HFF-Myc (cell line): ENCODE data around the gene ZFHX3.

ENCODE experiments used
- DNase-seq: peaks from one replicate; pipeline ENCODE4 v3.0.0-alpha.2; 2011; ENCODE audit warnings: low read depth; ENCODE audit errors: extremely low read depth
- H3K4me3 ChIP-seq: replicated peaks from 2 replicates; pipeline ENCODE4 v1.5.1; 2011; ENCODE audit warnings: low read depth, mild to moderate bottlenecking, control low read depth, low read length
- TF ChIP-seq, protein P1 (sequence below): IDR thresholded peaks from 2 replicates; pipeline ENCODE4 v1.5.1; 2012; ENCODE audit warnings: mild to moderate bottlenecking, low read depth, low read length, control low read depth; ENCODE audit errors: missing control alignments

The ZFHX3 gene

GRCh38 chr16:72915331-72915730 is 132.6 kb downstream of the ZFHX3 start:
- DNase-seq, result no peak
- TF ChIP-seq, protein P1, sequence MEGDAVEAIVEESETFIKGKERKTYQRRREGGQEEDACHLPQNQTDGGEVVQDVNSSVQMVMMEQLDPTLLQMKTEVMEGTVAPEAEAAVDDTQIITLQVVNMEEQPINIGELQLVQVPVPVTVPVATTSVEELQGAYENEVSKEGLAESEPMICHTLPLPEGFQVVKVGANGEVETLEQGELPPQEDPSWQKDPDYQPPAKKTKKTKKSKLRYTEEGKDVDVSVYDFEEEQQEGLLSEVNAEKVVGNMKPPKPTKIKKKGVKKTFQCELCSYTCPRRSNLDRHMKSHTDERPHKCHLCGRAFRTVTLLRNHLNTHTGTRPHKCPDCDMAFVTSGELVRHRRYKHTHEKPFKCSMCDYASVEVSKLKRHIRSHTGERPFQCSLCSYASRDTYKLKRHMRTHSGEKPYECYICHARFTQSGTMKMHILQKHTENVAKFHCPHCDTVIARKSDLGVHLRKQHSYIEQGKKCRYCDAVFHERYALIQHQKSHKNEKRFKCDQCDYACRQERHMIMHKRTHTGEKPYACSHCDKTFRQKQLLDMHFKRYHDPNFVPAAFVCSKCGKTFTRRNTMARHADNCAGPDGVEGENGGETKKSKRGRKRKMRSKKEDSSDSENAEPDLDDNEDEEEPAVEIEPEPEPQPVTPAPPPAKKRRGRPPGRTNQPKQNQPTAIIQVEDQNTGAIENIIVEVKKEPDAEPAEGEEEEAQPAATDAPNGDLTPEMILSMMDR, result no peak
- H3K4me3 ChIP-seq, result no peak overlapping the region

DNA sequence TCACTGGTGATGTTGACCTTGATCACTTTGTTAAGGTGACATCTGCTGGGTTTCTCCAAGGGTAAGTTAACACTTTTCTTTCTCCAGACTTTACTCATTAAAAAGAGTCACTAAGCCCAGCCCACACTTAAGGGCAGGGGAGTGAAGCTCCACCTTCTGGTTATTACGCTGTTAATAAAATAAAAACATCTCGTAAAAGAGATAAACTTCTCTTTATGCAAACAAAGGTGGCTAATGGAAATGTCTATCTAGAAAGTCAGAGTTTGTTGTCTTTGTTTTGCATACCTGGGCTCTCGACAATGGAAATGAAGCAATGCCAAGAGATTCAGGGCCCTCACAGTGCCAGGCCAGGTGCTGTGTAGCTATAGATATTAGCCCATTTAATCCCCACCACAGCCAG is 134.4 kb downstream of the ZFHX3 start:
- TF ChIP-seq, protein P1, result no peak
- no peak for DNase-seq
- H3K4me3 ChIP-seq, result no peak overlapping the region

DNA sequence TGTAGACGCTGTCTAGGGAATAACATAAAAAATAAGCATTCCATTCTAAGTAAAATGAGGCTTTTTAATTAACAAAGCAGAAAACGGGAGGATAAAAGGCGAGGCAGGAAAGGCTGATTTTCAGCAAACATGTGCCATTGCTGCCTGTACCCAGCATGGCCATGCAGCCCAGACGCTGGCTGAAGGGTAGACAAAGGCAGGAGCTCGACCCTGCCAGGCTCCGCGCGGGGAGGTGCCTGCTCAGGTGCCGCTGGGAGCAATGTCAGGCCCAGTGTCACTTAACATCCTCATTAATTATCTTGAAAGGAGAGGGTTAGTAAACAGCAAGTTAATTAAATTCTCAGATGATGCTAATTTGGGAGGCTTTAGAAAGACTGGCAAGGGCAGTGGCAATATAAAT is 136.0 kb downstream of the ZFHX3 start:
- no peak for DNase-seq
- TF ChIP-seq, protein P1, result no peak
- H3K4me3 ChIP-seq, result no peak overlapping the region

DNA sequence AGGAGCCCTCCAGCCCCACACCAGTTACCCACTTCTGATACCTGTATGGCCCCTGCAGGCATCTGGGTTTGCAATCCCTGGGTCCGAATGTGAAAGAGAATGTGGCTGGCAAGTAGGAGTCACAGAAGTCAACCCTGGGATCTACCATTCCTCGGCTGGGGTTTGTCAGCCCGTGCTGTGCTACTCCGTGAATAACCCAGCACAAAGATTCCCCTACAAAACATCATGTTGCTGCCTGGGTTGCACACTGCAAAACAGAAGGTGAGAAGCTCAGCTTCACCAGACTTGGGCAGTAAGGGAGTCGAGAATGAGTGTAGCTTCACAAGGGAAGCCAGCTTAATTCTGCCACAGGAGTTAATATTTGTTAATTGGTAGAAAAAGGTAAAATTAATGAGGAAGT is 137.1 kb downstream of the ZFHX3 start:
- TF ChIP-seq, protein P1, result no peak
- no peak overlapping the region for H3K4me3 ChIP-seq
- DNase-seq, result no peak

- TF ChIP-seq, protein P1, result no peak
- H3K4me3 ChIP-seq, result no peak overlapping the region
- no peak for DNase-seq
Measured at GRCh38 chr16:72910381-72910780, 137.5 kb downstream of the ZFHX3 start.

GRCh38 chr16:72909196-72909595 is 138.7 kb downstream of the ZFHX3 start:
- H3K4me3 ChIP-seq, result no peak overlapping the region
- TF ChIP-seq, protein P1, result no peak
- DNase-seq, result no peak

GRCh38 chr16:72908362-72909167 is 139.4 kb downstream of the ZFHX3 start:
- DNase-seq, result no peak
- TF ChIP-seq, protein P1, result no peak
- H3K4me3 ChIP-seq, result no peak overlapping the region
